A549 (cell line): ENCODE results near the gene VAV3.

ENCODE experiments used
- BHLHE40 ChIP-seq: IDR thresholded peaks from 2 replicates; pipeline ENCODE4 v1.6.1; 2012; ENCODE audit warnings: low read depth, low read length, inconsistent platforms
- HDAC2 ChIP-seq: fragments of 200-600 bp; sonication (generic); IDR thresholded peaks from 2 replicates; pipeline ENCODE4 v1.6.1; 2016
- JUN ChIP-seq, 2 experiments: fragments of >200 bp; sonication (Bioruptor Twin); formaldehyde crosslinking; IDR thresholded peaks; 2 replicates in 1 of 2; 3 replicates in 1 of 2; pipeline ENCODE4 v1.6.1; 2016 to 2017
- JUNB ChIP-seq: fragments of >200 bp; sonication (Bioruptor Twin); formaldehyde crosslinking; IDR thresholded peaks from 2 replicates; pipeline ENCODE4 v1.6.1; 2016
- MAX ChIP-seq: IDR thresholded peaks from 2 replicates; pipeline ENCODE4 v1.6.1; 2012
- MAZ ChIP-seq: fragments of 150-350 bp; IDR thresholded peaks from 2 replicates; pipeline ENCODE4 v1.6.1; 2014; ENCODE audit warnings: antibody characterized with exemption, low read depth, low read length, borderline replicate concordance
- POLR2A ChIP-seq: IDR thresholded peaks from 2 replicates; pipeline ENCODE4 v1.6.1; 2012; ENCODE audit warnings: mild to moderate bottlenecking, low read length
- RAD21 ChIP-seq, 2 experiments: fragments of >200 bp in 1 of 2; sonication (Bioruptor Twin) in 1 of 2; formaldehyde crosslinking in 1 of 2; IDR thresholded peaks in 1 of 2; conservative IDR thresholded peaks in 1 of 2; 2 replicates in 1 of 2; 3 replicates in 1 of 2; pipeline ENCODE4 v1.6.1; 2012 to 2018; ENCODE audit warnings: inconsistent platforms in 1 of 2
- REST ChIP-seq: fragments of 200-600 bp; sonication (generic); IDR thresholded peaks from 2 replicates; pipeline ENCODE4 v1.6.1; 2016; ENCODE audit warnings: antibody characterized with exemption, mild to moderate bottlenecking, moderate library complexity
- RNF2 ChIP-seq: fragments of 200-600 bp; sonication (generic); IDR thresholded peaks from 2 replicates; pipeline ENCODE4 v1.6.1; 2016; ENCODE audit warnings: low read depth, mild to moderate bottlenecking, antibody characterized with exemption, moderate library complexity, borderline replicate concordance
- SMC3 ChIP-seq: fragments of >200 bp; sonication (Bioruptor Twin); formaldehyde crosslinking; IDR thresholded peaks from 3 replicates; pipeline ENCODE4 v1.6.1; 2018; ENCODE audit warnings: inconsistent platforms
- TFCP2L1 ChIP-seq: fragments of 250-450 bp; sonication (Bioruptor Pico); IDR thresholded peaks from 2 replicates; pipeline ENCODE4 v1.5.0; 2021; ENCODE audit warnings: mild to moderate bottlenecking
- TF ChIP-seq, protein P1 (sequence below): fragments of >200 bp; sonication (Bioruptor Twin); formaldehyde crosslinking; IDR thresholded peaks from 3 replicates; pipeline ENCODE4 v1.5.1; 2016
- TF ChIP-seq, protein P2 (sequence below): fragments of 450-650 bp; IDR thresholded peaks from 2 replicates; pipeline ENCODE4 v1.6.1; 2014; ENCODE audit warnings: antibody characterized with exemption

- TF ChIP-seq, protein P1, sequence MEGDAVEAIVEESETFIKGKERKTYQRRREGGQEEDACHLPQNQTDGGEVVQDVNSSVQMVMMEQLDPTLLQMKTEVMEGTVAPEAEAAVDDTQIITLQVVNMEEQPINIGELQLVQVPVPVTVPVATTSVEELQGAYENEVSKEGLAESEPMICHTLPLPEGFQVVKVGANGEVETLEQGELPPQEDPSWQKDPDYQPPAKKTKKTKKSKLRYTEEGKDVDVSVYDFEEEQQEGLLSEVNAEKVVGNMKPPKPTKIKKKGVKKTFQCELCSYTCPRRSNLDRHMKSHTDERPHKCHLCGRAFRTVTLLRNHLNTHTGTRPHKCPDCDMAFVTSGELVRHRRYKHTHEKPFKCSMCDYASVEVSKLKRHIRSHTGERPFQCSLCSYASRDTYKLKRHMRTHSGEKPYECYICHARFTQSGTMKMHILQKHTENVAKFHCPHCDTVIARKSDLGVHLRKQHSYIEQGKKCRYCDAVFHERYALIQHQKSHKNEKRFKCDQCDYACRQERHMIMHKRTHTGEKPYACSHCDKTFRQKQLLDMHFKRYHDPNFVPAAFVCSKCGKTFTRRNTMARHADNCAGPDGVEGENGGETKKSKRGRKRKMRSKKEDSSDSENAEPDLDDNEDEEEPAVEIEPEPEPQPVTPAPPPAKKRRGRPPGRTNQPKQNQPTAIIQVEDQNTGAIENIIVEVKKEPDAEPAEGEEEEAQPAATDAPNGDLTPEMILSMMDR, result no peak
- no peak for TF ChIP-seq REST
- no peak for TF ChIP-seq TFCP2L1
- no peak for TF ChIP-seq HDAC2
- TF ChIP-seq, protein P2, sequence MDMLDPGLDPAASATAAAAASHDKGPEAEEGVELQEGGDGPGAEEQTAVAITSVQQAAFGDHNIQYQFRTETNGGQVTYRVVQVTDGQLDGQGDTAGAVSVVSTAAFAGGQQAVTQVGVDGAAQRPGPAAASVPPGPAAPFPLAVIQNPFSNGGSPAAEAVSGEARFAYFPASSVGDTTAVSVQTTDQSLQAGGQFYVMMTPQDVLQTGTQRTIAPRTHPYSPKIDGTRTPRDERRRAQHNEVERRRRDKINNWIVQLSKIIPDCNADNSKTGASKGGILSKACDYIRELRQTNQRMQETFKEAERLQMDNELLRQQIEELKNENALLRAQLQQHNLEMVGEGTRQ, result no peak
- TF ChIP-seq RNF2, result no peak
- TF ChIP-seq MAZ, result no peak
- TF ChIP-seq BHLHE40, result no peak
- no peak for TF ChIP-seq JUNB
- no peak for TF ChIP-seq RAD21 (conservative IDR thresholded peaks at IDR 0.05 in 1 of 2, IDR thresholded peaks at IDR 0.05 in 1 of 2)
- TF ChIP-seq SMC3, result no peak
- TF ChIP-seq MAX, result no peak
- no peak for TF ChIP-seq POLR2A
- TF ChIP-seq JUN (IDR thresholded peaks at IDR 0.05), result no peak
These were observed 371.3 kb downstream of the VAV3 start for GRCh38 chr1:107593501-107594209.
